ENCODE measurements around the gene HES3. TPM values are rescaled to one million over a fixed set of nuclear protein-coding genes. Genes with fewer than 3 reads are reported as not detected.

The HES3 gene
- total and polyA plus RNA-seq, 10 of the 15 experiments (the other 5 are each of a cell fraction or from before 2014, with no cell fraction given) = not detected

DNA sequence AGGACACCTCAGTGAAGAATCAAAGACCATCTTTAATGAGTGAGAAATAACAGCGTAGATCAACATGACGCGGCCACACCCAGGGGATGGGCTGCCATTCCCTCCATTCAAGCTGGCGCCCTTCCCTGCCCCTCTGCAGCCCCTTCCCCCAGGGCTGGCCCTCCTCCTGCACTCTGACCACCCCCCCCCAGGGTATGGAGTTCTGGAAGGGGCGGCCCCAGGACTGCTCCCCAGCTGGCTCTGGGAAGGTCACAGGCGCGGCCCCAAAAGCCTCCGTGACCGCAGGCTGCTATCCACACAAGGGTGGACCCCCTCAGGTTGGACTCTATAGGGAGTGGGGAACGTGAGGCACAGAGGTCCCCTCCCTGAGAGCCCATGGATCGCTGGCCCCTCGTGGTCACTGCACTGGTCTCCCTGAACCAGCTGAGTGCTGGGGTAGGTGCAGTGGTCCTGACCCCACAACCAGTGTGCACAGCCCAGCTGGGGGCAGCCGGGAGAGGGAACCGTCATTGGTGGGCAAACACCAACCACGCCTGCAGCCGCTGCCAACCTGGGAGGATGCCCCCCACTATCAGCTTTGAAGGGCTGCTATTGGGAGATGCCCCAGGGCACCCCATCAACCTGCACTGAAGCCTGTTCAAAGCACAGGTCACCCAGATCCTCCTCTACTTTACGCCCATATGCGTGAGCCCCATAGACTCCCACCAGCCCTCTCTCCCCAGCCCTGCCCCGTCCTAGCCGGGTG is 33.0 kb downstream of the HES3 start:
- FAIRE-seq = no peak
- no peak for DNase-seq (ENCODE audit: low read depth, low spot score)
- no TSS peak for BruUV-seq (replicated peaks)
- Histone ChIP-seq H3K4me2 (ENCODE audit: control insufficient read depth, insufficient read depth) (no peak overlapping the region), H3K79me2 (ENCODE audit: control insufficient read depth, insufficient read depth, low read length) (no peaks in the 10 kb centered on the region), H3K4me3 (no peak overlapping the region), H3K27me3 (replicated peaks in 1 of 2; ENCODE audit: control insufficient read depth in 2 of 2, insufficient read depth in 2 of 2, low read length in 1 of 2) (no peaks in the 10 kb centered on the region), H2AFZ (ENCODE audit: control insufficient read depth, low read depth, low read length) (no peak overlapping the region), H3K27ac (ENCODE audit: control insufficient read depth, insufficient read depth) (no peak overlapping the region), H3K36me3 (ENCODE audit: control insufficient read depth in 2 of 2, insufficient read depth in 2 of 2, low read length in 1 of 2) (peaks cover 0 to 7% of the 10 kb centered on the region in 2 experiments; a peak in 2 of 4 replicates), H4K20me1 (ENCODE audit: control insufficient read depth, insufficient read depth) (no peaks in the 10 kb centered on the region), H3K9me3 (replicated peaks; ENCODE audit: control insufficient read depth, insufficient read depth, low read length) (no peaks in the 10 kb centered on the region), H3K9ac (ENCODE audit: control insufficient read depth, insufficient read depth, low read length) (no peak overlapping the region), H3K4me1 (ENCODE audit: control insufficient read depth, insufficient read depth, low read length) (no peaks in the 10 kb centered on the region)
- 93% methylated on average over 19 of the region's 20 CpGs for WGBS (ENCODE audit: insufficient coverage, insufficient replicate concordance, low lambda C conversion rate, missing lambda C conversion rate)
- ChIA-PET SMC1A (ENCODE audit: uncharacterized antibody, unreplicated experiment) (no interaction called here), RAD21 (ENCODE audit: unreplicated experiment) (interaction anchor here (1.0 kb wide), 1 partner anchor 30 kb away, joined by 3 read pairs; no protein-coding TSS in a partner anchor), POLR2A (no interaction called here), CTCF (no interaction called here)
- intact Hi-C loops (cut with micrococcal nuclease; ENCODE audit: unreplicated experiment) (no loop called here), in situ Hi-C loops (cut with MboI) (no loop called here)
- ATAC-seq = no peak
- TF ChIP-seq, protein P1, sequence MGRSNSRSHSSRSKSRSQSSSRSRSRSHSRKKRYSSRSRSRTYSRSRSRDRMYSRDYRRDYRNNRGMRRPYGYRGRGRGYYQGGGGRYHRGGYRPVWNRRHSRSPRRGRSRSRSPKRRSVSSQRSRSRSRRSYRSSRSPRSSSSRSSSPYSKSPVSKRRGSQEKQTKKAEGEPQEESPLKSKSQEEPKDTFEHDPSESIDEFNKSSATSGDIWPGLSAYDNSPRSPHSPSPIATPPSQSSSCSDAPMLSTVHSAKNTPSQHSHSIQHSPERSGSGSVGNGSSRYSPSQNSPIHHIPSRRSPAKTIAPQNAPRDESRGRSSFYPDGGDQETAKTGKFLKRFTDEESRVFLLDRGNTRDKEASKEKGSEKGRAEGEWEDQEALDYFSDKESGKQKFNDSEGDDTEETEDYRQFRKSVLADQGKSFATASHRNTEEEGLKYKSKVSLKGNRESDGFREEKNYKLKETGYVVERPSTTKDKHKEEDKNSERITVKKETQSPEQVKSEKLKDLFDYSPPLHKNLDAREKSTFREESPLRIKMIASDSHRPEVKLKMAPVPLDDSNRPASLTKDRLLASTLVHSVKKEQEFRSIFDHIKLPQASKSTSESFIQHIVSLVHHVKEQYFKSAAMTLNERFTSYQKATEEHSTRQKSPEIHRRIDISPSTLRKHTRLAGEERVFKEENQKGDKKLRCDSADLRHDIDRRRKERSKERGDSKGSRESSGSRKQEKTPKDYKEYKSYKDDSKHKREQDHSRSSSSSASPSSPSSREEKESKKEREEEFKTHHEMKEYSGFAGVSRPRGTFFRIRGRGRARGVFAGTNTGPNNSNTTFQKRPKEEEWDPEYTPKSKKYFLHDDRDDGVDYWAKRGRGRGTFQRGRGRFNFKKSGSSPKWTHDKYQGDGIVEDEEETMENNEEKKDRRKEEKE (IDR thresholded peaks at IDR 0.05) = no peak
- no peak for TF ChIP-seq JUNB (IDR thresholded peaks at IDR 0.05)
- TF ChIP-seq POLR2AphosphoS5 (IDR thresholded peaks at IDR 0.05; ENCODE audit: low read length) = no peak
- no peak for TF ChIP-seq ZNF274 (IDR thresholded peaks at IDR 0.05; ENCODE audit: insufficient read depth, insufficient read length)
- no peak for TF ChIP-seq SREBF1 (IDR thresholded peaks at IDR 0.05; ENCODE audit: low read length)
- TF ChIP-seq FOXM1 (IDR thresholded peaks at IDR 0.05; ENCODE audit: low read depth, low read length) = no peak
- no peak for TF ChIP-seq TARDBP (IDR thresholded peaks at IDR 0.05; ENCODE audit: borderline replicate concordance)
- no peak for TF ChIP-seq GATAD2B (conservative IDR thresholded peaks at IDR 0.05; ENCODE audit: low read depth)
- no peak for TF ChIP-seq MEF2B (IDR thresholded peaks at IDR 0.05; ENCODE audit: partially characterized antibody, poor library complexity, severe bottlenecking)
- TF ChIP-seq, protein P2, sequence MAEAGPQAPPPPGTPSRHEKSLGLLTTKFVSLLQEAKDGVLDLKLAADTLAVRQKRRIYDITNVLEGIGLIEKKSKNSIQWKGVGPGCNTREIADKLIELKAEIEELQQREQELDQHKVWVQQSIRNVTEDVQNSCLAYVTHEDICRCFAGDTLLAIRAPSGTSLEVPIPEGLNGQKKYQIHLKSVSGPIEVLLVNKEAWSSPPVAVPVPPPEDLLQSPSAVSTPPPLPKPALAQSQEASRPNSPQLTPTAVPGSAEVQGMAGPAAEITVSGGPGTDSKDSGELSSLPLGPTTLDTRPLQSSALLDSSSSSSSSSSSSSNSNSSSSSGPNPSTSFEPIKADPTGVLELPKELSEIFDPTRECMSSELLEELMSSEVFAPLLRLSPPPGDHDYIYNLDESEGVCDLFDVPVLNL (IDR thresholded peaks at IDR 0.05; ENCODE audit: low read depth, low read length) = no peak
- TF ChIP-seq NR2C2 (IDR thresholded peaks at IDR 0.05; ENCODE audit: borderline replicate concordance, control insufficient read depth, insufficient read length, low read depth) = no peak
- TF ChIP-seq, protein P3, sequence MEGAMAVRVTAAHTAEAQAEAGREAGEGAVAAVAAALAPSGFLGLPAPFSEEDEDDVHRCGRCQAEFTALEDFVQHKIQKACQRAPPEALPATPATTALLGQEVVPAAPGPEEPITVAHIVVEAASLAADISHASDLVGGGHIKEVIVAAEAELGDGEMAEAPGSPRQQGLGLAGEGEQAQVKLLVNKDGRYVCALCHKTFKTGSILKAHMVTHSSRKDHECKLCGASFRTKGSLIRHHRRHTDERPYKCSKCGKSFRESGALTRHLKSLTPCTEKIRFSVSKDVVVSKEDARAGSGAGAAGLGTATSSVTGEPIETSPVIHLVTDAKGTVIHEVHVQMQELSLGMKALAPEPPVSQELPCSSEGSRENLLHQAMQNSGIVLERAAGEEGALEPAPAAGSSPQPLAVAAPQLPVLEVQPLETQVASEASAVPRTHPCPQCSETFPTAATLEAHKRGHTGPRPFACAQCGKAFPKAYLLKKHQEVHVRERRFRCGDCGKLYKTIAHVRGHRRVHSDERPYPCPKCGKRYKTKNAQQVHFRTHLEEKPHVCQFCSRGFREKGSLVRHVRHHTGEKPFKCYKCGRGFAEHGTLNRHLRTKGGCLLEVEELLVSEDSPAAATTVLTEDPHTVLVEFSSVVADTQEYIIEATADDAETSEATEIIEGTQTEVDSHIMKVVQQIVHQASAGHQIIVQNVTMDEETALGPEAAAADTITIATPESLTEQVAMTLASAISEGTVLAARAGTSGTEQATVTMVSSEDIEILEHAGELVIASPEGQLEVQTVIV (IDR thresholded peaks at IDR 0.05; ENCODE audit: borderline replicate concordance, partially characterized antibody) = no peak
- no peak for TF ChIP-seq ASH2L (IDR thresholded peaks at IDR 0.05; ENCODE audit: borderline replicate concordance, low read depth)
- TF ChIP-seq CHD1 (IDR thresholded peaks at IDR 0.05; ENCODE audit: low read depth, low read length) = no peak
- no peak for TF ChIP-seq EED (IDR thresholded peaks at IDR 0.05; ENCODE audit: low read depth)
- TF ChIP-seq IKZF1 (conservative IDR thresholded peaks at IDR 0.05) = no peak
- TF ChIP-seq, protein P4, sequence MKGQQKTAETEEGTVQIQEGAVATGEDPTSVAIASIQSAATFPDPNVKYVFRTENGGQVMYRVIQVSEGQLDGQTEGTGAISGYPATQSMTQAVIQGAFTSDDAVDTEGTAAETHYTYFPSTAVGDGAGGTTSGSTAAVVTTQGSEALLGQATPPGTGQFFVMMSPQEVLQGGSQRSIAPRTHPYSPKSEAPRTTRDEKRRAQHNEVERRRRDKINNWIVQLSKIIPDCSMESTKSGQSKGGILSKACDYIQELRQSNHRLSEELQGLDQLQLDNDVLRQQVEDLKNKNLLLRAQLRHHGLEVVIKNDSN (IDR thresholded peaks at IDR 0.05; ENCODE audit: borderline replicate concordance, extremely low read length, insufficient read depth, low read depth, low read length) = no peak

Data from GM12878 (cell line).